Mesenteric fat pad (tissue), 1 donor: Measurements from ENCODE around the gene ERP27. TPM values are rescaled to one million over a fixed set of nuclear protein-coding genes. Genes with fewer than 3 reads are reported as not detected.

Experiments used
- DNase-seq: peaks from one replicate; pipeline ENCODE4 v3.0.0-alpha.2; 2020; ENCODE audit warnings: low spot score
- total RNA-seq: library from RNA; stranded (reverse); fragmentation: NEBNext Ultra II Directional; extraction: Animal tissue kit (Norgen Biotek cat#: 25700); gene quantifications from one replicate; pipeline ENCODE4 v1.2.1, GENCODE V29; 2021
- donor health status: DM: yes; HTN: yes; CAD: no.

ERP27 gene
- total RNA-seq, 1 donor from 2014 or later, result 0.87 TPM

- no peak for DNase-seq
Measured at GRCh38 chr12:14959916-14960496, 21.7 kb upstream of the ERP27 start.

- DNase-seq, result no peak
Measured at GRCh38 chr12:14959463-14959862, 21.1 kb upstream of the ERP27 start.

DNA sequence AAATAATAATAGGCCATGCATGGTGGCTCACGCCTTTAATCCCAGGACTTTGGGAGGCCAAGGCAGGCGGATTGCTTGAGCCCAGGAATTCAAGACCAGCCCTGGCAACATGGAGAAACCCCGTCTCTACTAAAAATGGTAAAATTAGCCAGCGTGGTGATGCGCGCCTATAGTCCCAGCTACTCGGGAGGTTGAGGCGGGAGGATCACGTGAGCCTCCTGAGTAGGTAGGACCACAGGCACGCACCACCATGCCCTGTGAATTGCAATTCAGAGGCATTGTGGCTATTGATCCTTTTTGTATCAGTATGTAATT, 20.7 kb upstream of the ERP27 start:
- no peak for DNase-seq

- no peak for DNase-seq
Measured at GRCh38 chr12:14958361-14959125, 20.2 kb upstream of the ERP27 start.

- DNase-seq, result no peak
Measured at GRCh38 chr12:14957551-14958168, 19.3 kb upstream of the ERP27 start.

- no peak for DNase-seq
Measured at GRCh38 chr12:14956905-14957304, 18.6 kb upstream of the ERP27 start.

- no peak for DNase-seq
Measured at GRCh38 chr12:14956024-14956891, 17.9 kb upstream of the ERP27 start.

- no peak for DNase-seq
Measured at GRCh38 chr12:14954269-14954668, 15.9 kb upstream of the ERP27 start.

- no peak for DNase-seq
Measured at GRCh38 chr12:14953752-14954151, 15.4 kb upstream of the ERP27 start.

GRCh38 chr12:14952299-14952921, 14.1 kb upstream of the ERP27 start:
- DNase-seq, result no peak

DNA sequence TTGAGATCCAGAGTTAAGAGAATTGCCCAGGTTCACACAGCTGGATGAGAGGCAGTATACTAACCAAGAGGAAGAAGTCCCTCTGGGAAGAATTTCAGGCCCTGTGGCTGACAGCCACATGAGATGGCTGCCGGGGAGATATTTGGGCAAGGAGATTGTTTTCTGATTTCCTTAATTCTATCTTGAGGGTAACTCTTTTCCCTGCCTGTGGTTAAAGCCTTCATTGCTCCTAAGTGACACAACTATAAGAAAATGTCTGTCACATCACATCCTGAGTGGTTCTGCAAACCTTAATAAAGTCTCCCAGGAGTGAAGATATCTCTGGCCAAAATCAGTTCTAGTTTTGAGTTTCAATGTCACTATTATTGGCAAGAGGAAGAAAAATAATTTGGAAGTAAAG, 13.5 kb upstream of the ERP27 start:
- no peak for DNase-seq

DNA sequence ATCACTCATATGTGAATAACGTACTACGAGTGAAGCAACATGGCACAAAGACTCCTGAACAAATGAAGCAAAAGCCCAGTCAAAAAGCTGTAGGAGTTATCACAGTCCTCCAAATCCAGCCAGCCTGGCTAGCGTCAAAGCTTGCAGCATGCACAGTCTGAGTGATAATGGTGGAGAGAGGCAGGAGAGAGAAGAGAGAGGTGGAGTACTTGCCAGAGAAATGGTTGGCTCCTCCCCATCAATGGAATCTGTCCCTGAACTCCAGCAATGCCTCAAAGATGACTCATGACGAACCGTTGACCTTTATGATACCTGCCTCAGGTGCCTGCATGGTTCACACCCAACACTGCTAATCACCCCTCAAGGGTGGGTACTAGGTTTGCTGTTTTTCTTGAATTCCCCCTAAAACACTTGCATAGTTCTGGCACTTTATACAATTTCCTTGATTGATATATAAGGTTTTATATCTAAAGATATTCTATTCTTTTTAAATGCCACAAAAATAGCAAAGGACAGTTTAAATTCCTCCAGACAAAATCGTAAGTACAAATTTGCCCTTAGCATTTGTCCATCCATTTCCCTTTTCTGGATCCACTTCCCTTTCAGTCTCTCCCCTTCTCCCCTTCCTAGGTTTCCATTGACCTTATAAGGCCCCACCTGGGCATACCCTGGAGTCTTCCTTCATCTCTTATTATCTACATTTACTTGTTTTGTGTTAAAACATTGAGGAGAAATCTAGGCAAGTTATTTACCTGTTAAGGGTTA, 12.8 kb upstream of the ERP27 start:
- no peak for DNase-seq

DNA sequence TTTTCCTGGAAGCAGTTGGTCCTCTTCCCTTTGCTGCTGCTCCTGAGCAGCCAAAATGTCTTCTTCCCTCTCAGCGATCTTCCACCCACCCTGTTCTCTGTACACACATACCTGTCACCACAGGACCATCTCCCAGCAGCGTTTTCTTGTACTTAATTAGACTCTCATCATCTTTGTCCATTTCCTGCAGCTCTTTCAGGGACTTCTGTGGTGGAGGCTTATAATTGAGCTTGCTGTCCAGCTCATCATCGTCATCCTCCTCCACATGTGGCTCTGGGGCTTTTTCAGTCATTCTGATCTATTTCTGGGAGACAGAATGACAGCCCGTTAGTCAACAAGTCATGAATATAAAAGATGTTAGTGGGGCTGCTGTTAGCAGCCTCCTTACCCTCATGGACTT, 12.1 kb upstream of the ERP27 start:
- no peak for DNase-seq

DNA sequence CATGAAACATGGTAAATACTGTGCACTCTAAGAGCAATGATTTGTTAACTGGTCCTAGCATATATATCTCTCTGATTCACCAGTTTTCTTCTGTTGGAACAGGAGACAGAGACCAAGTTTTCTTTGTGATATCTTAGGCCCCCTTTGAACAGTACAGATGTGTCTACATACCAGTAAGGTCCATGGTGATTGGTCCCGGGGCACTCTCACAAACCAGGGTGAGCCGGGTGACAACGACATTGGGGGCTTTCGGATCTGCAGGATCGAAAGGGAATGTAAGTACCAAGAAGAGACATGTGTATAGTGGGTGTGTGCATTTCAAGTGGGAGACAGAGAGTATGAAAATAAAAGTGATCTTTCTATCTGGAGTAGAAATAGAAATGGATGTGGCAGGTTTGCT, 11.3 kb upstream of the ERP27 start:
- no peak for DNase-seq

DNA sequence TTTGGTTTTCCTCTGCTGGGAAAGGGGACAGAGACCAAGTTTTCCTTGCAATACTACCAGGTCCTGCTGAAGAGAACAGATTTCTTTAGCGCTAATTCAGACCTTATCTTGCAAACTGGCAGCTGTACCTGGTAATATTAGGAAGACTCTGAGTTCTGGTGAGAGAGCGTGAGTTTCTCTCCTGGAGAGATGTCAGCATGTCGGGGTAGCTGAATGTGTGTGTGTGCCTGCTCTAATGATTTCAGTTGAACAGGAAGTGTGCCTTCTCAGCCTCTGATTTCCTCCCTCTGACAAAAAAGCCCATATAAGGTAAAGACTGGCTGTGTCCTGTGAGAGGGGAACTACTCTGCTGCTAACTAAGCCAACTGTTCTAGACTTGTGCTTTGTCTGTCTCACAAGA, 10.3 kb upstream of the ERP27 start:
- DNase-seq, result no peak

DNA sequence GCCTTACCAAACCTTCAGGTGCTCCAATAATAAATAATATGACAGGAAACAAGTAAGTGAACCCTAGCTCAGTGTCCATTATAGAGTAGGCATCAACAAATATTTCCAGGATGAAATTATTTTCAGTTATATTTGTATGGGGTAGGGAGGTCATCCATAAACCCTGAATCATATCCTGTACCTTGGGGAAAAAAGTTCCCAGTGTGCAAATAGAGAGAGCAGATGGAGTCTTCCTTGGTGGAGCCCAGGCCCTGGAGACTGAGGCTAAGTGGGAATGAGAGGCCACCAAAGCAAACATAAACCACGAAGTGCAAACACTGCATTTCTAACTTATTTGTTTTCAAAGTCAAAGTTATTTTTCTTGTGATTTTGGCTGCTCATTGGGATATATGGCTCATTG, 8.5 kb upstream of the ERP27 start:
- DNase-seq, result no peak

DNA sequence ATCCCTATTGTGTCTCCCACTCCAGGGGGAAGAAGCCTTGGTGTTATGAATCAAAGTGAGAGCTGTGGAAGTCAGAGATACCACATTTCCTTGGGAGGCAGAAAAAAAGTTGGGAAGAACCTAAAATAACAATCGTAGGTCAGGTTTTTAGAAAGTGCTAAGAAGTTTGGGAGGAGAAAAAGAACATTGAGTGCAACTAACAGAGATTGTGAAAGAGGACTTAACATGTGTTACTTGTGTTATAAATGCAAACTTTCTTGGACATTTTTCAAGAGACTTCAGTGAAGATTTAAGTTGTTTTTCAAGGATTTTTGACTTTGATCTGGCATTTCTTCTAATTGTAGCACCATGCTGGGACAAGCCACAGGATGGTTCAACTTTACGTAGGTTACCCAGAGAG, 7.8 kb upstream of the ERP27 start:
- no peak for DNase-seq

DNA sequence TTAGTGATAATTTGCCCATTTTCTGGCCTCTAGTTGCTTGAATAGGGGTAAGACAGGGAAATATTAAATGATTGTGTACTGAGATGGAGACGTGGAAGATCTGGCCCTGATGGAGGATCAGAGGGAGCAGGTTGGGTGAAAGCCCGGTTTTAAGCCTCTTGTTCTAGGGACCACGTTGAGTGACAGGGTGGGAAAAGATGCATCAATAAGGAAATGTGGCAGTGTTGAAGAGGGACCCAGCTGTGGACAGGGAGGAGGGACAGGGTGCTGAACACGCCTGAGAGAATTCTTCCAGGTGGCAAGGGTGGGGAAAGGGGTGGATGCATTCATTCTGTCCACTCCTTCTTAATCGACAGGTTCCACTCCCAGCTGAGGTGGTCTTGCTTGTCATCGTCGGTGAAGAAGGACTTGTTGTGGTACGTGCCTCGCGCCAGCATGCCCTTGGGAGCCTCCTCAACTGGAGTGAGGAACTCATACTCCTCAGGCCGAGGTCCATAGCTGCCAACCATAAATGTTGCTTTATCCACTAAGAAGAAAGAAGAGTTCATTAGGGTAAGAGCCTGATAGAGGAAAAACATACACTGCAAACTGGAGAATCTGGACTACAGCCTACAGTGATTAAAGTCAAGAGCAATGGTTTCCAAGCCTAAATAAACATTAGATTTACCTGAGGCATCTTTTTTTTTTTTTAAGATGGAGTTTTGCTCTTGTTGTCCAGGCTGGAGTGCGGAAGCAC, 4.0 kb upstream of the ERP27 start:
- no peak for DNase-seq

GRCh38 chr12:14941369-14941768, 3.0 kb upstream of the ERP27 start:
- no peak for DNase-seq

DNA sequence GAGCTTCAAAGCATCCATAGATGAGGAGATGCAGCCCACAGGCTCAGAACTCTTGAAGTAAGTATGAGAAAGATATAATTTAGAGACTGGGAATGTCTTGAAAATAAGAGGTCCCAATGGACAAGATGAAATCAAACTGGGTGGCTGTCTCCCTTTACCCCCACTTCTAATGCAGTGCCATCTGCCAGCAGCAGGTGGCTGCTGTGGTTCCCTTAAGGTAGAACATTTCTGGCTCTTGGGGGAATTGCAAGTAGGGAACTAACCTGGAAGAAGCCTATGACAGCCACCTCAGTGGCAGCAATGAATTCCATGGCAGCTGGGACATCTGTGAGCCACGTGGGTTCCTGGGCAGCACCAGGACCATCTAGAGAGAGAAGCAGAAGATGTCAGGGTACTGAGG, 648 bp downstream of the ERP27 start:
- DNase-seq, result no peak
